CD4-positive, CD25-positive, alpha-beta regulatory T cell (primary cell): Measurements from ENCODE around the gene IGF1R. TPM values are rescaled to one million over a fixed set of nuclear protein-coding genes. Genes with fewer than 3 reads are reported as not detected.

Experiments
- ATAC-seq, 2 donors: fragments of 150-1000 bp; cut with Tn5 transposase; one replicate each; pipeline ENCODE4 v1.10.0; 2021; ENCODE audit warnings: low read depth in 2 of 2, moderate number of reproducible peaks in 2 of 2, moderate library complexity in 1 of 2
- DNase-seq, 3 donors: peaks; one replicate each; pipeline versions ENCODE4 v3.0.0 to v3.0.0-alpha.2; 2012 to 2022; ENCODE audit warnings: mixed read lengths in 1 of 3
- H3K27ac ChIP-seq: one replicate; pipeline ENCODE4 v1.7.0; 2013; ENCODE audit warnings: mild to moderate bottlenecking, low read length; ENCODE audit not compliant: insufficient read depth, poor library complexity, severe bottlenecking
- H3K27me3 ChIP-seq: one replicate; pipeline ENCODE4 v1.7.0; 2013; ENCODE audit warnings: low read length; ENCODE audit not compliant: control insufficient read depth, insufficient read depth
- H3K36me3 ChIP-seq: one replicate; pipeline ENCODE4 v1.7.0; 2013; ENCODE audit warnings: mild to moderate bottlenecking, low read length, moderate library complexity; ENCODE audit not compliant: control insufficient read depth, insufficient read depth
- H3K4me1 ChIP-seq: 2 replicates; pipeline ENCODE4 v1.7.0; 2013; ENCODE audit warnings: mild to moderate bottlenecking, low read length; ENCODE audit not compliant: insufficient read depth, control insufficient read depth, poor library complexity, severe bottlenecking
- H3K4me3 ChIP-seq: one replicate; pipeline ENCODE4 v1.7.0; 2013; ENCODE audit warnings: low read depth, mild to moderate bottlenecking, low read length, moderate library complexity
- H3K9me3 ChIP-seq, 2 experiments: 1 replicate in 1 of 2; 2 replicates in 1 of 2; pipeline ENCODE4 v1.7.0; 2013; ENCODE audit warnings: low read length in 2 of 2, mild to moderate bottlenecking in 1 of 2, moderate library complexity in 1 of 2; ENCODE audit not compliant: control insufficient read depth in 2 of 2
- H3K27ac Mint-ChIP-seq, 3 donors: one replicate each; pipeline ENCODE4 v1.8.0; 2020 to 2022; ENCODE audit warnings: mild to moderate bottlenecking in 3 of 3, mixed read lengths in 3 of 3, moderate library complexity in 2 of 3
- H3K27me3 Mint-ChIP-seq: one replicate; pipeline ENCODE4 v1.8.0; 2022; ENCODE audit warnings: mild to moderate bottlenecking, mixed read lengths
- H3K36me3 Mint-ChIP-seq: one replicate; pipeline ENCODE4 v1.8.0; 2020; ENCODE audit warnings: mixed read lengths
- H3K4me1 Mint-ChIP-seq, 4 donors: one replicate each; pipeline ENCODE4 v1.8.0; 2020 to 2022; ENCODE audit warnings: mixed read lengths in 4 of 4, mild to moderate bottlenecking in 1 of 4
- H3K4me3 Mint-ChIP-seq, 4 donors: one replicate each; pipeline ENCODE4 v1.8.0; 2020 to 2022; ENCODE audit warnings: mild to moderate bottlenecking in 4 of 4, mixed read lengths in 4 of 4, moderate library complexity in 3 of 4
- H3K9me3 Mint-ChIP-seq, 7 donors: one replicate each; pipeline ENCODE4 v1.8.0; 2020 to 2022; ENCODE audit warnings: mixed read lengths in 7 of 7, mild to moderate bottlenecking in 3 of 7, moderate library complexity in 2 of 7
- polyA plus RNA-seq, 4 donors: library from polyadenylated mRNA; unstranded; fragments of 300-500 nt; fragmentation: Illumina TruSeq; gene quantifications; one replicate each; pipeline ENCODE4 v1.2.3, GENCODE V29; 2021
- total RNA-seq: library from RNA; stranded (reverse); gene quantifications from one replicate; pipeline ENCODE4 v1.2.3, GENCODE V29; 2022

Gene IGF1R
- total and polyA plus RNA-seq, 5 donors from 2014 or later = 1.6 to 14.2 (median 3.6) TPM

GRCh38 chr15:98730860-98731711 is 82.7 kb downstream of the IGF1R start:
- no peak for ATAC-seq
- H3K4me1 Mint-ChIP-seq = peaks cover 3 to 53% (median 22%) of the 10 kb centered on the region in 4 donors

GRCh38 chr15:98731712-98732450 is 83.5 kb downstream of the IGF1R start:
- H3K9me3 ChIP-seq = no peaks in the 10 kb centered on the region
- H3K27me3 ChIP-seq = no peaks in the 10 kb centered on the region
- Mint-ChIP-seq H3K9me3 (no peaks in the 10 kb centered on the region), H3K27ac (no peak overlapping the region), H3K36me3 (no peaks in the 10 kb centered on the region), H3K4me3 (no peak overlapping the region), H3K4me1 (peaks cover 3 to 53% (median 19%) of the 10 kb centered on the region in 4 donors), H3K27me3 (no peaks in the 10 kb centered on the region)
- H3K27ac ChIP-seq = no peak overlapping the region
- H3K4me3 ChIP-seq = no peak overlapping the region
- no peak for DNase-seq
- ATAC-seq = no peak
- H3K4me1 ChIP-seq = no peaks in the 10 kb centered on the region
- no peaks in the 10 kb centered on the region for H3K36me3 ChIP-seq

More at GRCh38 chr15:98730860-98731711, 82.7 kb downstream of the IGF1R start:
- H3K36me3 ChIP-seq = no peaks in the 10 kb centered on the region
- H3K27ac Mint-ChIP-seq = no peak overlapping the region
- H3K9me3 Mint-ChIP-seq = no peaks in the 10 kb centered on the region
- no peaks in the 10 kb centered on the region for H3K27me3 Mint-ChIP-seq
- H3K4me1 ChIP-seq = no peaks in the 10 kb centered on the region
- H3K36me3 Mint-ChIP-seq = no peaks in the 10 kb centered on the region
- H3K27ac ChIP-seq = no peak overlapping the region
- H3K9me3 ChIP-seq = no peaks in the 10 kb centered on the region
- DNase-seq = no peak
- H3K27me3 ChIP-seq = no peaks in the 10 kb centered on the region
- H3K4me3 ChIP-seq = no peak overlapping the region
- no peak overlapping the region for H3K4me3 Mint-ChIP-seq

- H3K9me3 Mint-ChIP-seq = no peaks in the 10 kb centered on the region
- H3K27ac ChIP-seq = no peak overlapping the region
- no peak overlapping the region for H3K27ac Mint-ChIP-seq
- DNase-seq (no peak), ATAC-seq (no peak)
- H3K36me3 ChIP-seq = no peaks in the 10 kb centered on the region
- H3K4me3 Mint-ChIP-seq = peak overlapping the region in 1 of 4 donors; percentile 2
- H3K27me3 Mint-ChIP-seq = no peaks in the 10 kb centered on the region
- H3K4me1 ChIP-seq = no peaks in the 10 kb centered on the region
- no peak overlapping the region for H3K4me3 ChIP-seq
- H3K36me3 Mint-ChIP-seq = no peaks in the 10 kb centered on the region
- H3K9me3 ChIP-seq = no peaks in the 10 kb centered on the region
- H3K27me3 ChIP-seq = no peaks in the 10 kb centered on the region
- H3K4me1 Mint-ChIP-seq = peaks cover 3 to 54% (median 18%) of the 10 kb centered on the region in 4 donors
Observed at GRCh38 chr15:98733098-98733497, 84.8 kb downstream of the IGF1R start.

- H3K4me3 Mint-ChIP-seq = peak overlapping the region in 1 of 4 donors; percentile 48
- H3K36me3 ChIP-seq = no peaks in the 10 kb centered on the region
- H3K4me3 ChIP-seq = no peak overlapping the region
- no peak overlapping the region for H3K27ac ChIP-seq
- peaks cover 3% of the 10 kb centered on the region for H3K4me1 ChIP-seq
- no peaks in the 10 kb centered on the region for H3K9me3 Mint-ChIP-seq
- peak overlapping the region in 1 of 3 donors; percentile 6 for H3K27ac Mint-ChIP-seq
- no peaks in the 10 kb centered on the region for H3K36me3 Mint-ChIP-seq
- no peaks in the 10 kb centered on the region for H3K9me3 ChIP-seq
- ATAC-seq (no peak), DNase-seq (no peak)
- peaks cover 3 to 54% (median 16%) of the 10 kb centered on the region in 4 donors for H3K4me1 Mint-ChIP-seq
- H3K27me3 Mint-ChIP-seq = no peaks in the 10 kb centered on the region
- no peaks in the 10 kb centered on the region for H3K27me3 ChIP-seq
Observed at GRCh38 chr15:98734466-98735199, 86.3 kb downstream of the IGF1R start.

GRCh38 chr15:98735304-98735703 is 87.0 kb downstream of the IGF1R start:
- H3K9me3 Mint-ChIP-seq = no peaks in the 10 kb centered on the region
- peaks cover 3 to 54% (median 14%) of the 10 kb centered on the region in 4 donors for H3K4me1 Mint-ChIP-seq
- H3K27ac Mint-ChIP-seq = no peak overlapping the region
- H3K27me3 Mint-ChIP-seq = no peaks in the 10 kb centered on the region
- Histone ChIP-seq H3K4me1 (peaks cover 3% of the 10 kb centered on the region), H3K27ac (no peak overlapping the region), H3K9me3 (no peaks in the 10 kb centered on the region), H3K4me3 (no peak overlapping the region), H3K36me3 (no peaks in the 10 kb centered on the region), H3K27me3 (no peaks in the 10 kb centered on the region)
- DNase-seq (no peak), ATAC-seq (no peak)
- H3K4me3 Mint-ChIP-seq = peak overlapping the region in 1 of 4 donors; percentile 39
- no peaks in the 10 kb centered on the region for H3K36me3 Mint-ChIP-seq

GRCh38 chr15:98735895-98736617 is 87.7 kb downstream of the IGF1R start:
- no peaks in the 10 kb centered on the region for H3K9me3 ChIP-seq
- ATAC-seq (no peak), DNase-seq (no peak)
- Mint-ChIP-seq H3K36me3 (no peaks in the 10 kb centered on the region), H3K27ac (peak overlapping the region in 1 of 3 donors; percentile 76), H3K9me3 (no peaks in the 10 kb centered on the region), H3K27me3 (no peaks in the 10 kb centered on the region), H3K4me1 (peaks cover 3 to 54% (median 14%) of the 10 kb centered on the region in 4 donors), H3K4me3 (peak overlapping the region in 1 of 4 donors; percentile 39)
- peaks cover 3% of the 10 kb centered on the region for H3K4me1 ChIP-seq
- no peaks in the 10 kb centered on the region for H3K36me3 ChIP-seq
- no peak overlapping the region for H3K27ac ChIP-seq
- no peaks in the 10 kb centered on the region for H3K27me3 ChIP-seq
- H3K4me3 ChIP-seq = no peak overlapping the region

GRCh38 chr15:98737159-98737558 is 88.8 kb downstream of the IGF1R start:
- no peak overlapping the region for H3K4me3 Mint-ChIP-seq
- peaks cover 3 to 63% (median 17%) of the 10 kb centered on the region in 4 donors for H3K4me1 Mint-ChIP-seq
- H3K9me3 Mint-ChIP-seq = no peaks in the 10 kb centered on the region
- H3K27me3 ChIP-seq = no peaks in the 10 kb centered on the region
- H3K36me3 Mint-ChIP-seq = no peaks in the 10 kb centered on the region
- no peak overlapping the region for H3K4me3 ChIP-seq
- H3K27ac Mint-ChIP-seq = no peak overlapping the region
- ATAC-seq = no peak
- DNase-seq = no peak
- H3K36me3 ChIP-seq = no peaks in the 10 kb centered on the region
- H3K9me3 ChIP-seq = no peaks in the 10 kb centered on the region
- H3K27ac ChIP-seq = no peak overlapping the region
- peaks cover 3% of the 10 kb centered on the region for H3K4me1 ChIP-seq
- H3K27me3 Mint-ChIP-seq = no peaks in the 10 kb centered on the region
